H1 (cell line): Measurements from ENCODE around the gene ZNG1B. TPM values are rescaled to one million over a fixed set of nuclear protein-coding genes. Genes with fewer than 3 reads are reported as not detected.
"Not testable (repeated sequence)": the region's sequence is repeated elsewhere in the genome, so short reads cannot be mapped to it uniquely, and the experiment has no call there.

Experiments used
- CTCF ChIA-PET: fragments of 300-600 bp; sonication (Branson Sonifier 250); formaldehyde crosslinking; loops from one replicate; lab custom pipeline; 2021; ENCODE audit not compliant: partially characterized antibody; lab: Charles Lee
- POLR2A ChIA-PET: fragments of 300-600 bp; sonication (Branson Sonifier 250); formaldehyde crosslinking; loops from one replicate; lab custom pipeline; 2021; ENCODE audit warnings: inconsistent platforms; ENCODE audit not compliant: partially characterized antibody; lab: Charles Lee
- DNase-seq, 2 experiments: peaks; one replicate each; pipeline versions ENCODE4 v3.0.0 to v3.0.0-alpha.2; 2010 to 2022; ENCODE audit warnings: low spot score in 2 of 2, low read depth in 1 of 2, mixed read lengths in 1 of 2
- FAIRE-seq: peaks from 2 replicates; lab custom pipeline; 2011; peaks lifted over from hg19 to GRCh38; lab: Jason Lieb, UNC
- H2AFZ ChIP-seq: 2 replicates; pipeline ENCODE4 v1.8.1; 2012; ENCODE audit warnings: low read length, inconsistent platforms
- H2AK5ac ChIP-seq: 2 replicates; pipeline ENCODE4 v1.6.1; 2013; ENCODE audit warnings: low read depth, low read length
- H2BK120ac ChIP-seq: replicated peaks from 2 replicates; pipeline ENCODE3; 2013; ENCODE audit warnings: low read depth, low read length, inconsistent platforms
- H2BK12ac ChIP-seq: 2 replicates; pipeline ENCODE4 v1.6.1; 2013; ENCODE audit warnings: low read depth, low read length
- H2BK15ac ChIP-seq: 2 replicates; pipeline ENCODE4 v1.6.1; 2013; ENCODE audit warnings: low read length
- H2BK20ac ChIP-seq: 2 replicates; pipeline ENCODE4 v1.6.1; 2013; ENCODE audit warnings: low read length
- H2BK5ac ChIP-seq: 2 replicates; pipeline ENCODE4 v1.6.1; 2013; ENCODE audit warnings: low read depth, low read length
- H3K14ac ChIP-seq: 2 replicates; pipeline ENCODE4 v1.6.1; 2013; ENCODE audit warnings: inconsistent platforms; ENCODE audit not compliant: insufficient read length
- H3K18ac ChIP-seq: 2 replicates; pipeline ENCODE4 v1.6.1; 2013; ENCODE audit warnings: low read length; ENCODE audit errors: extremely low read depth
- H3K23ac ChIP-seq: 2 replicates; pipeline ENCODE4 v1.6.1; 2013; ENCODE audit warnings: inconsistent platforms; ENCODE audit not compliant: insufficient read length
- H3K23me2 ChIP-seq: 2 replicates; pipeline ENCODE4 v1.6.1; 2013; ENCODE audit warnings: low read depth, low read length
- H3K27ac ChIP-seq: 2 replicates; pipeline ENCODE4 v1.6.1; 2011; ENCODE audit warnings: low read depth, low read length, inconsistent platforms
- H3K27me3 ChIP-seq, 4 experiments: replicated peaks in 1 of 4; 1 replicate in 1 of 4; 2 replicates in 3 of 4; pipeline versions ENCODE4 v1.6.1 to v1.8.1; 2011 to 2013; ENCODE audit warnings: low read length in 3 of 4, mild to moderate bottlenecking in 3 of 4, inconsistent platforms in 2 of 4, mixed read lengths in 2 of 4, moderate library complexity in 1 of 4; ENCODE audit not compliant: control insufficient read depth in 3 of 4, insufficient read depth in 3 of 4; ENCODE audit errors: extremely low read depth in 1 of 4
- H3K36me3 ChIP-seq, 4 experiments: 2 replicates each; pipeline versions ENCODE4 v1.6.1 to v1.8.1; 2011 to 2013; ENCODE audit warnings: mild to moderate bottlenecking in 4 of 4, low read length in 3 of 4, moderate library complexity in 2 of 4, control low read depth in 1 of 4, inconsistent platforms in 1 of 4; ENCODE audit not compliant: insufficient read depth in 4 of 4, control insufficient read depth in 2 of 4
- H3K4ac ChIP-seq: replicated peaks from 2 replicates; pipeline ENCODE3; 2013; ENCODE audit warnings: low read length, low read depth, mixed read lengths, inconsistent platforms; ENCODE audit not compliant: insufficient read length
- H3K4me1 ChIP-seq, 4 experiments: replicated peaks in 1 of 4; 1 replicate in 1 of 4; 2 replicates in 3 of 4; pipeline versions ENCODE4 v1.6.1 to v1.8.1; 2011 to 2013; ENCODE audit warnings: low read length in 3 of 4, inconsistent platforms in 2 of 4, mixed read lengths in 1 of 4; ENCODE audit not compliant: insufficient read depth in 4 of 4, control insufficient read depth in 3 of 4
- H3K4me2 ChIP-seq, 2 experiments: 2 replicates each; pipeline versions ENCODE4 v1.6.1 to v1.8.1; 2011 to 2013; ENCODE audit warnings: low read depth in 2 of 2, low read length in 2 of 2, control low read depth in 1 of 2, inconsistent platforms in 1 of 2, mild to moderate bottlenecking in 1 of 2; ENCODE audit not compliant: insufficient read depth in 1 of 2
- H3K4me3 ChIP-seq, 4 experiments: fragments of 200-600, 300-600 bp in 1 of 4; sonication (generic), shearing (Covaris generic), sonication (Bioruptor Twin) in 1 of 4; 2 replicates each; pipeline versions ENCODE4 v1.5.1 to v1.8.1; 2011 to 2016; ENCODE audit warnings: low read length in 4 of 4, low read depth in 3 of 4, control low read depth in 2 of 4, inconsistent platforms in 2 of 4, mild to moderate bottlenecking in 2 of 4, mixed read lengths in 1 of 4, moderate library complexity in 1 of 4; ENCODE audit not compliant: insufficient read depth in 2 of 4; ENCODE audit errors: extremely low read depth in 1 of 4
- H3K56ac ChIP-seq: replicated peaks from 2 replicates; pipeline ENCODE3; 2013; ENCODE audit warnings: low read depth, mild to moderate bottlenecking, mixed read lengths, low read length, inconsistent platforms; ENCODE audit not compliant: insufficient read length
- H3K79me1 ChIP-seq: 2 replicates; pipeline ENCODE4 v1.6.1; 2013; ENCODE audit warnings: low read depth, low read length, control low read depth
- H3K79me2 ChIP-seq, 2 experiments: 2 replicates each; pipeline versions ENCODE4 v1.6.1 to v1.8.1; 2012 to 2013; ENCODE audit warnings: low read length in 2 of 2, mild to moderate bottlenecking in 2 of 2, inconsistent platforms in 1 of 2; ENCODE audit not compliant: insufficient read depth in 2 of 2, control insufficient read depth in 1 of 2
- H3K9ac ChIP-seq, 4 experiments: replicated peaks in 1 of 4; 1 replicate in 1 of 4; 2 replicates in 3 of 4; pipeline versions ENCODE4 v1.6.1 to v1.8.1; 2011 to 2013; ENCODE audit warnings: low read depth in 3 of 4, low read length in 3 of 4, control low read depth in 2 of 4, mild to moderate bottlenecking in 2 of 4, moderate library complexity in 2 of 4, inconsistent platforms in 1 of 4; ENCODE audit errors: extremely low read depth in 1 of 4
- H3K9me3 ChIP-seq, 2 experiments: 2 replicates each; pipeline versions ENCODE4 v1.6.1 to v1.8.1; 2012 to 2013; ENCODE audit warnings: mild to moderate bottlenecking in 2 of 2, moderate library complexity in 2 of 2, control low read depth in 1 of 2, inconsistent platforms in 1 of 2, low read depth in 1 of 2, low read length in 1 of 2, mixed read lengths in 1 of 2; ENCODE audit not compliant: insufficient read depth in 2 of 2
- H4K20me1 ChIP-seq, 2 experiments: replicated peaks in 1 of 2; 2 replicates each; pipeline versions ENCODE3 to v1.8.1; 2011 to 2013; ENCODE audit warnings: inconsistent platforms in 2 of 2, low read length in 2 of 2, mild to moderate bottlenecking in 1 of 2; ENCODE audit not compliant: insufficient read depth in 2 of 2, control insufficient read depth in 1 of 2
- H4K5ac ChIP-seq: 2 replicates; pipeline ENCODE4 v1.6.1; 2013; ENCODE audit warnings: low read length, low read depth, mixed read lengths, inconsistent platforms; ENCODE audit not compliant: insufficient read length
- H4K8ac ChIP-seq: 2 replicates; pipeline ENCODE4 v1.8.0; 2013; ENCODE audit warnings: mild to moderate bottlenecking, moderate library complexity, low read length, inconsistent platforms; ENCODE audit not compliant: insufficient read depth; ENCODE audit errors: extremely low read depth
- H4K91ac ChIP-seq: replicated peaks from 2 replicates; pipeline ENCODE3; 2013; ENCODE audit warnings: low read length, mixed read lengths, inconsistent platforms; ENCODE audit not compliant: insufficient read length
- EZH2 ChIP-seq: fragments of 200-600 bp; sonication (generic); IDR thresholded peaks from 2 replicates; pipeline ENCODE4 v1.7.1; 2012; ENCODE audit warnings: low read depth, mild to moderate bottlenecking, moderate library complexity, low read length, inconsistent platforms; ENCODE audit not compliant: severe bottlenecking
- KDM4A ChIP-seq: IDR thresholded peaks from one replicate; pipeline ENCODE4 v1.7.1; 2012; ENCODE audit warnings: low read depth, mild to moderate bottlenecking, moderate library complexity, low read length, inconsistent platforms; ENCODE audit not compliant: severe bottlenecking
- SUZ12 ChIP-seq: fragments of 200-600 bp; sonication (generic); IDR thresholded peaks from 2 replicates; pipeline ENCODE4 v1.6.1; 2012; ENCODE audit warnings: mild to moderate bottlenecking, inconsistent platforms, low read length, moderate library complexity, mixed read lengths
- WGBS, 2 experiments: shearing (Covaris generic) in 1 of 2; methylation state at CpG; one replicate each; pipeline versions ENCODE4 v1.1.6 to v1.1.7; 2013 to 2015; ENCODE audit warnings: low lambda C conversion rate in 2 of 2, mixed read lengths in 2 of 2, inconsistent platforms in 1 of 2, low coverage in 1 of 2, missing lambda C conversion rate in 1 of 2; ENCODE audit not compliant: insufficient replicate concordance in 2 of 2, insufficient coverage in 1 of 2, insufficient read length in 1 of 2; ENCODE audit errors: extremely low coverage in 1 of 2, missing lambda C conversion rate in 1 of 2; 5-methylcytosine and 5-hydroxymethylcytosine counted together
- polyA plus RNA-seq, 7 experiments: library from polyadenylated mRNA; depleted of rRNA in 3 of 7; stranded (reverse) in 5 of 7; unstranded in 2 of 7; fragments of >200 nt in 5 of 7; fragments of 200-250 nt in 2 of 7; gene quantifications; 1 replicate in 5 of 7; 2 replicates in 1 of 7; 4 replicates in 1 of 7; pipeline versions ENCODE4 v1.2.1 to v1.2.3, GENCODE V29; 2011 to 2013; ENCODE audit warnings: missing spikeins in 2 of 7, mixed read lengths in 2 of 7
- total RNA-seq: library from RNA; stranded (reverse); fragmentation: NEBNext Ultra II Directional; extraction: Animal tissue kit (Norgen Biotek cat#: 25700); gene quantifications from 2 replicates; pipeline ENCODE4 v1.2.1, GENCODE V29; 2021

Gene ZNG1B
- total and polyA plus RNA-seq, 2 of the 8 experiments (the other 6 are each of a cell fraction or from before 2014, with no cell fraction given) = 12.8 to 32.7 TPM

GRCh38 chr2:113541976-113542485 lies 104.5 kb downstream of the ZNG1B start:
- H2BK20ac ChIP-seq, H2BK15ac ChIP-seq, H3K9me3 ChIP-seq, H3K18ac ChIP-seq, H4K5ac ChIP-seq, H2AFZ ChIP-seq, CTCF ChIA-PET, H4K8ac ChIP-seq, H4K20me1 ChIP-seq, H3K23ac ChIP-seq, POLR2A ChIA-PET, FAIRE-seq, H3K79me2 ChIP-seq, H3K4ac ChIP-seq, H3K27ac ChIP-seq, H3K56ac ChIP-seq, H2AK5ac ChIP-seq, H4K91ac ChIP-seq, H3K4me1 ChIP-seq, H3K23me2 ChIP-seq, H3K36me3 ChIP-seq, H3K79me1 ChIP-seq, H2BK5ac ChIP-seq, H2BK12ac ChIP-seq, H2BK120ac ChIP-seq, H3K9ac ChIP-seq, H3K14ac ChIP-seq: not testable (repeated sequence)
- DNase-seq = peak in 1 of 2 experiments; percentile 61
- peak overlapping the region; percentile 8 to 59 (median 10); a peak in 5 of 8 replicates for H3K4me3 ChIP-seq
- peak; percentile 55 for TF ChIP-seq SUZ12
- TF ChIP-seq KDM4A = peak; percentile 65
- peak; percentile 3 for TF ChIP-seq EZH2
- peak overlapping the region; percentile 58 to 82 for H3K4me2 ChIP-seq
- peaks cover 8 to 30% (median 22%) of the 10 kb centered on the region in 4 experiments; a peak in 6 of 7 replicates for H3K27me3 ChIP-seq
- WGBS, 2 experiments = 1% methylated on average over 28 of the region's 64 CpGs; no CpG with 5 or more reads in 1 of the 2 experiments
